ENCODE results near the gene CNTNAP5.

DNA sequence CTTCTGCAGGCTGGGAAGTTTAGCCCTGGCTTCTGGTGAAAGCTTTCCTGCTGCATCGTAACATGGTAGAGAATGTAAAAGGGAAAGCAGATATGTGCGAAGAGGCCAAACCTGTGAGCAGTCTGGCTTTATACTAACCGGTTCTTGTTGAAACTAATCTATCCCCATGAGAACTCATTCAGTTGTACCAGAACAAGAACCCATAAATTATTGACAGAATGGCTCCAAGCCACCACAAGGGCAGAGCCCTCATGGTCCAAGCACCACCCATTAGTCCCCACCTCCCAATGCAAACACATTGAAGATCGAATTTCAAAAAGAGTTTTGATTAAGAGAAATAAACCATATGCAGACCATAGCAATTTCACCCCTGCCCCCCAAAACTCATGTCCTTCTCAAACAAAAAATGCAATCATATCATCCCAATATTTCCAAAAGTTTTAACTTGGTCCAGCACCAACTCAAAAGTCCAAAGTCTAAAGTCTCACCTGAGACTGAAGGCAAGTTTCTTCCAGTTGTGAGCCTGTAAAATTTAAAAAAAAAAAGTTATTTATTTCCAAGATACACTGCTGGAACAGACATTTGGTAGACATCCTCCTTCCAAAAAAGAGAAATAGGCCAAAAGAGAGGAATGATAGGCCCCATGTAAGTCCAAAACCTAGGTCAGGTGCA, 318.9 kb downstream of the CNTNAP5 start:
- no peak for TF ChIP-seq CREB5 (CRISPR knock-in tag; IDR thresholded peaks at IDR 0.05; ENCODE audit: low read depth)
- TF ChIP-seq BACH2 (CRISPR knock-in tag; IDR thresholded peaks at IDR 0.05; ENCODE audit: borderline replicate concordance) = no peak
- no peak for TF ChIP-seq ARNTL (CRISPR knock-in tag; IDR thresholded peaks at IDR 0.05; ENCODE audit: borderline replicate concordance, low read depth)
- TF ChIP-seq ZFP3 (CRISPR knock-in tag; IDR thresholded peaks at IDR 0.05) = no peak
- TF ChIP-seq SNAI2 (CRISPR knock-in tag; IDR thresholded peaks at IDR 0.05) = no peak

Measured in SK-N-SH treated with all-trans-retinoic acid at 6 μM for 48 hours (cell line).